WTC11 (cell line): ENCODE measurements around the gene TMEM253.

Experiments
- E2F5 ChIP-seq: sonication (generic); formaldehyde crosslinking; IDR thresholded peaks from 2 replicates; pipeline ENCODE4 v1.8.1; 2022; ENCODE audit warnings: mild to moderate bottlenecking, moderate library complexity, missing genetic modification reagents
- IRF1 ChIP-seq: sonication (generic); formaldehyde crosslinking; IDR thresholded peaks from 2 replicates; pipeline ENCODE4 v1.8.0; 2023; ENCODE audit warnings: missing genetic modification reagents
- NR2C2 ChIP-seq: sonication (generic); formaldehyde crosslinking; IDR thresholded peaks from 2 replicates; pipeline ENCODE4 v1.8.0; 2022; ENCODE audit warnings: mild to moderate bottlenecking, missing genetic modification reagents
- RELA ChIP-seq: sonication (generic); formaldehyde crosslinking; IDR thresholded peaks from 2 replicates; pipeline ENCODE4 v1.8.1; 2022; ENCODE audit warnings: missing genetic modification reagents, mild to moderate bottlenecking, borderline replicate concordance
- TF ChIP-seq, protein P1 (sequence below): fragments of 200-600 bp; IDR thresholded peaks from 2 replicates; pipeline ENCODE4 v1.8.0; 2022; ENCODE audit warnings: antibody characterized with exemption
- TF ChIP-seq, protein P2 (sequence below): sonication (generic); formaldehyde crosslinking; conservative IDR thresholded peaks from 2 replicates; pipeline ENCODE4 v1.8.1; 2022; ENCODE audit warnings: mild to moderate bottlenecking, missing genetic modification reagents

DNA sequence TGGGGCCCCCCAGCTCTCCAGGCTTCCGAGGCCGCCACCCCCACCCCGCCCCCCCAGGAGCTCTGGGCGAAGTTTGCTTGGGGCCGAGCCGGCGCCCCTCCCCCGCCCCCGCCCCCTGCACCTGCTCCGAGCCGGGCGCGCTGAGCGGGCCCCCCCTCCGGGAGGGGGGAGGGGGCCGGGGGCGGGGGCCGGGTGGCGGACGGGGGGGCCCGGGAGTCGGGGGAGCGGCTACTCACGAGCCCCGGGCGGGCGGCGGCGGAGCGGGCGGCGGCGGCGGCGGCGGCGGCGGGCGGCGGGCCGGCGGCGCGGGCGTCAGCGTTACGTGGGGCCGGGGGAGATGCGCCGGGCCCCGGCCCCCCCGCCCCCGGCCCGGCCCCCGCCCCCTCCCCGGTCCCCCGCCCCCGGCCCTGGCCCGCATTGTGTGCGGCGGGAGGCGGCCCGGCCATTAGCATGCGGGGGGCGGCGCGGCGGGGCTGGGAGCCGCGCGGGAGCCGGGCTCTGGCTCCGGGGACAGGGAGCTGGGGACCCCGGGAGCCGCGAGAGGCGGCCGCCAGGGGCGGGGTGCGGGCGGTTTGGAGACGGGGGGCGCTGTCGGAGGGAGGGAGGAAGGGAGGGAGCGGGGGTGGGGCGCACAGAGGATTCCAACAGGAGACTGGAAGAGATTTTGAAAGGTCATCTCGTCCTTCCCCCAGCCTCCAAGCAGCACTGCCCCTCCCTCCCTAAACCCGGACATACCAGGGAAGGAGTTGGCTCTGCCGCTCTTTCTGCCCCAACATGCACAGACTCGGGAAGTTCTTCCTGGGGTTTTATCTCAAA lies 2.6 kb upstream of the TMEM253 start, which contains the start of gene ZNF219:
- TF ChIP-seq, protein P1, sequence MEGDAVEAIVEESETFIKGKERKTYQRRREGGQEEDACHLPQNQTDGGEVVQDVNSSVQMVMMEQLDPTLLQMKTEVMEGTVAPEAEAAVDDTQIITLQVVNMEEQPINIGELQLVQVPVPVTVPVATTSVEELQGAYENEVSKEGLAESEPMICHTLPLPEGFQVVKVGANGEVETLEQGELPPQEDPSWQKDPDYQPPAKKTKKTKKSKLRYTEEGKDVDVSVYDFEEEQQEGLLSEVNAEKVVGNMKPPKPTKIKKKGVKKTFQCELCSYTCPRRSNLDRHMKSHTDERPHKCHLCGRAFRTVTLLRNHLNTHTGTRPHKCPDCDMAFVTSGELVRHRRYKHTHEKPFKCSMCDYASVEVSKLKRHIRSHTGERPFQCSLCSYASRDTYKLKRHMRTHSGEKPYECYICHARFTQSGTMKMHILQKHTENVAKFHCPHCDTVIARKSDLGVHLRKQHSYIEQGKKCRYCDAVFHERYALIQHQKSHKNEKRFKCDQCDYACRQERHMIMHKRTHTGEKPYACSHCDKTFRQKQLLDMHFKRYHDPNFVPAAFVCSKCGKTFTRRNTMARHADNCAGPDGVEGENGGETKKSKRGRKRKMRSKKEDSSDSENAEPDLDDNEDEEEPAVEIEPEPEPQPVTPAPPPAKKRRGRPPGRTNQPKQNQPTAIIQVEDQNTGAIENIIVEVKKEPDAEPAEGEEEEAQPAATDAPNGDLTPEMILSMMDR, result no peak
- no peak for TF ChIP-seq E2F5
- no peak for TF ChIP-seq RELA
- TF ChIP-seq IRF1 (CRISPR knock-in tag), result no peak
- TF ChIP-seq, protein P2, sequence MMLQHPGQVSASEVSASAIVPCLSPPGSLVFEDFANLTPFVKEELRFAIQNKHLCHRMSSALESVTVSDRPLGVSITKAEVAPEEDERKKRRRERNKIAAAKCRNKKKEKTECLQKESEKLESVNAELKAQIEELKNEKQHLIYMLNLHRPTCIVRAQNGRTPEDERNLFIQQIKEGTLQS (CRISPR knock-in tag), result no peak
- no peak for TF ChIP-seq NR2C2 (CRISPR knock-in tag)
